GM12891 (cell line): Measurements from ENCODE around the gene ASIC5.

ENCODE experiments used
- DNase-seq: peaks from one replicate; pipeline ENCODE4 v3.0.0; 2011; ENCODE audit warnings: low spot score; ENCODE audit not compliant: insufficient read length
- FAIRE-seq: peaks from 2 replicates; lab custom pipeline; 2011; peaks lifted over from hg19 to GRCh38; lab: Jason Lieb, UNC
- PAX5 ChIP-seq: IDR thresholded peaks from 2 replicates; pipeline ENCODE4 v1.6.1; 2011; ENCODE audit warnings: low read length, moderate library complexity, mild to moderate bottlenecking; ENCODE audit not compliant: insufficient read depth, severe bottlenecking
- POLR2A ChIP-seq: IDR thresholded peaks from 2 replicates; pipeline ENCODE4 v1.6.1; 2011; ENCODE audit warnings: low read depth, low read length, control low read depth
- POLR2AphosphoS5 ChIP-seq: IDR thresholded peaks from 2 replicates; pipeline ENCODE4 v1.6.1; 2011; ENCODE audit warnings: low read depth, low read length, control low read depth
- POU2F2 ChIP-seq: IDR thresholded peaks from 2 replicates; pipeline ENCODE4 v1.6.1; 2011; ENCODE audit warnings: low read depth, mild to moderate bottlenecking, control low read depth, low read length, moderate library complexity
- SPI1 ChIP-seq: IDR thresholded peaks from 2 replicates; pipeline ENCODE4 v1.6.1; 2011; ENCODE audit warnings: low read depth, low read length, control low read depth
- TAF1 ChIP-seq: IDR thresholded peaks from 2 replicates; pipeline ENCODE4 v1.6.1; 2011; ENCODE audit warnings: low read depth, low read length, control low read depth

The ASIC5 gene

DNA sequence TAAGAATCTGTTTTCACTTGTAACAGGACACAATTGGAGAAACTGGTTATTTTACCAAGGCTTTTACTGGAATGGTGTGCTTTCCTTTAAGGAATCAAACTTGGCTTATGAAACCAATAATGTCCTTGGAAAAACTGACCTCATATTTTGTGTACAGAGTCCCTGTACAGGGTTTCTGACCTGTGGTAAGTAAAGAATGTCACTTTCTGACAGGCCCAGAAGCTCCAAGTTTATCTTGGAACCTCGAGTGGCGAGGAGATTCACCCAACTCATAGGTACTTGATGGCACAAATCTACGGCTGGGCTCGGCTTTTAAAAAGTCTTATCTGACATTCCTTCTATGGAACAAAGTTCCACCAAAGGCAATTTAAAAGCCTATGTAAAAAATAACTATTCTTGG is 17.0 kb downstream of the ASIC5 start:
- FAIRE-seq = no peak
- no peak for DNase-seq
- no peak for TF ChIP-seq SPI1
- TF ChIP-seq PAX5 = no peak
- no peak for TF ChIP-seq POLR2A
- TF ChIP-seq POLR2AphosphoS5 = no peak
- TF ChIP-seq POU2F2 = no peak
- TF ChIP-seq TAF1 = no peak

DNA sequence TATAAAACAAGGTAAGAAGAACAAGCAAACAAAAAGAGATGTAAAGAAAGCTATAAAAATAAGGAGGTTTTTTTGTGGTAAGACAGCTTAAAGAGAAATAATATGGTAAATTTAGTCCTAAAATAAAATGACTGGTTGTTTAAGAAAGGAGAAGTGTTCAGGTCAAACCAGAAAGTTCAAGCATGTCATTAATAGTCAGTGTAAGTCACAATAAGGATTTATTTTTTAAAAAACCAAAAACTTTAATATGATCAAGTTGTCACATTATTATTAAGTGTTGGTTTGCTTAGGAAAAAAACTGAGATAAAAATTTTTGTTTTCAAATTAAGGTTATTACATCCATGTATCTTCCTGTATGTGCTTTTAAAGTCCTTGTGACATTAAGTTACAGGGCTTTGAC is 19.1 kb downstream of the ASIC5 start:
- no peak for FAIRE-seq
- no peak for DNase-seq
- no peak for TF ChIP-seq POLR2AphosphoS5
- no peak for TF ChIP-seq POU2F2
- TF ChIP-seq POLR2A = no peak
- TF ChIP-seq TAF1 = no peak
- no peak for TF ChIP-seq SPI1
- no peak for TF ChIP-seq PAX5

DNA sequence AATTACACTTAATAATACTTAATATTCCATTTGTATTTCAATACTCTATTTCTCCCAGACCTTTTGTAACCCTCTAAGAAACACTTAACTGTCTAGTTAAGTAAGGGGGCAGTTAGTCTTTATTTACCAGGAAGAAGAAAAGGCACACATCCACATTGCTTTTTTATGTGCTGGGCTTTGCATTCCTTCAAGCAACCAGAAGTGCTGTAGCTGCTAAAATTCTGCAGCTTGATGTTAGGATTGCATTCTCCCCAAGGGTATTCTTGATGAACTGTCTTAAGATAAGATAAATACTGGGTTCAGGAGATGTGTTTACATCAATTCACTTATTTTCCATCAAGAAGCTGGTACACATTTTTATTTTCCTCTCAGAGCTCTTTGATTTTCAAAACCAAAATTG is 24.0 kb downstream of the ASIC5 start:
- DNase-seq = no peak
- FAIRE-seq = no peak
- no peak for TF ChIP-seq POLR2AphosphoS5
- no peak for TF ChIP-seq TAF1
- no peak for TF ChIP-seq PAX5

DNA sequence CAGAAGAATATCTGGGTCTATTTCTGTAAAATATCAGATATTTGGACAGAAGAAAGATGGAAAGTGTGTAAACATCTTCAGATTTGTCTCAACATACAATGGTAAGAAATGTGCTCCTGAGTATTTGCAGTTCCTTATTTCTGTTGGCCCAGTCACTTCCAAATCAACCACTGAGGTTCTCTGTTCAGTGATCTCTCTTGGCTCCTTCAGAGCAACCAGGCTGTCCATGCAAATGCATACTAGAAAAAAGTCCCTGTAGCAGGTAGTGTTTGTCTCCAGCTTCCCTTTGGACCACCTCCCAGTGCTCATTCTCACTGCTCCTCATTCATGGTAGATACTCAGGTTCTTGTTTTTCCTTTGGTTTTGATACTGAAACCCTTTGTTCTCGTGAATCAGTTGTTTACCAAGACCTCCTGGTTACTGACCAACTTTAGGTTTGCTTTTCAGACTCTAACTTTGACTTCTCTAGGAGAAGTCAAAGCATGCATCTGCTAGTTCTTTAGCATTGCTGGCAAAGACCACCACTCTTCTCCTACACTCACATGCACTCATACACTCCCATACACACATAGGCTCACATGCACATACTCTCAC is 28.8 kb downstream of the ASIC5 start:
- TF ChIP-seq POLR2AphosphoS5 (no peak), SPI1 (peak; percentile 40; the same call in 1 of the 2 replicates)
- DNase-seq (no peak), FAIRE-seq (no peak)

DNA sequence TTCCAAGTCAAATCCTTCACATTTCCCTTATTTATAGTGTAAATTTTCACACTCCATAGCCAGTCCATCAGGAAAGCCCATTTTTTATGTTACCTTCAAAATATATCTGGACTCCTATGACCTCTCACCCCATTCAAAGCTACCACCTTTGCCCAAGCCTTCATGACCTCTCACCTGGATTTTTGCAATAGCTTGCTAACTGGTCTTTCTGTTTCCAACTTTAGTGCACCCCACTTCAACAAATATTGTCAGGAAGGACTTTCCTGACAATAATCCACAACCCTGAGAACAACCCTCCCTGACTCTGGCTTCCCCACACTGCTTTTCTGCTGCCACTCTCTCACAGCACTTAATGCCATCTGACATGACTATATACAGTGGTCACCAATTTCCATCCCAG is 33.4 kb downstream of the ASIC5 start:
- FAIRE-seq (no peak), DNase-seq (no peak)
- TF ChIP-seq POLR2AphosphoS5 = no peak
- TF ChIP-seq SPI1 = no peak
- TF ChIP-seq POLR2A = no peak
- TF ChIP-seq PAX5 = no peak
- TF ChIP-seq POU2F2 = no peak
- TF ChIP-seq TAF1 = no peak

DNA sequence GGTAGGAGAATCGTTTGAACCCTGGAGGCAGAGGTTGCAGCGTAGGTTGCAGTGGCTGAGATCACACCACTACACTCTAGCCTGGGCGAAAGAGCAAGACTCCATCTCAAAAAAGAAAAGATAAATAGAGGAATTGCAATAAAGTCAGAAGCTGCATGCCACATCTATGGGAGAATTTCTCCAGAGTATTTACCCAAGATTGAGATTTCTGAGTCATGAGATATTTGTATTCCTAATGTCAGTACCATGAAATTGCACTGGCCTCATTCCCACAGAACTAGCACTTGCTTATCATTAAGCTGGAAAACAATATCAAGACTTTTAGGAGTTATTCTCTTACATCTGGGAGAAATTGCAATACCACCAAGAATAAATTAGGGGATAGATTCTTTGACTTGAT is 37.4 kb downstream of the ASIC5 start:
- TF ChIP-seq SPI1 (no peak), POLR2A (no peak), TAF1 (no peak), PAX5 (no peak), POLR2AphosphoS5 (no peak), POU2F2 (no peak)
- FAIRE-seq = no peak
- DNase-seq = no peak

DNA sequence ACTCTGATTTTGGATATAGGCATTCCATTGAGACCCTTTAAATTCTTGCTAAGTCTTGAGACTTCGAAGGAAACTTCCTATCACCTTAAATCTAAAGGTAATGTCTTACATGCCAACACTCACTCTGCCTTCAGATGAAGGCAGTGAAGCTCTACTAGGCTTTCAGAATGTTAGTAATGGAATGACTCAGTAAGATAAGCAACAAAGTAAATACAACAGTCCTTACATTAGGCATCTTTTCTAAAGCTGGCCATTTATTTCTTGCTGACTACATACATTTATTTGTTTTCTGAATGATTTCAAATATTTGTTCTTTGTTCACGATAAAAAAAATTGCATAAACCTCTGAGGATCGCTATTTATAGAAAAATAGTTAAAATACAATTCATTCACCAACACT is 43.5 kb downstream of the ASIC5 start:
- DNase-seq (no peak), FAIRE-seq (no peak)
- TF ChIP-seq TAF1 = no peak

DNA sequence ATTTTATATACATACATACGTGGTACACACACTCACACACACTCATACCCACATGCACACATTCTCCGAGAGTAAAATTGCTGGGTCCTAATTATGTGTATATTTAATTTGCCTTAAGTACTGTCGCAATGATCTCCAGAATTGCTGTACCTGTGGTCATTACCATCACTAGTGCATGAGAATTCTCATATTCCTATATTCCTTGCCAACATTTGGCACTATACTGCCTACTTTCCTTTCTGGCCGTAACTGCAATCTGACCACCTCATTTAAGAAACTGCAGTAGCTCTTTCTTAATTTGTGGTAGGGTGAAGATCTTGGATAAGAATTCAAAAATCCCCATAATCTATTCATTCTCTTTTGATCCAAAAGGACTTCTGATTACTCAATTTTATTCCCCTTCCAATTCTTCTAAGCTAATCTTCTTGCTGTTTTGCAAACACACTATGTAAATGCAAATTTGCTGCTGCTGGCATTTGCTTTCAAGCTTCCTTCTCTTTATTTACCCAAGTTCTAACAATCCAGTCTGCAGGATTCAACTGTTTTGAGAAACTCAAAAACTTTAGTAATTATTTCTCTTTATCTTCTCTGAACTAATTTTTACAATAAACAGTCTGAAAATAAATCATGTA is 45.1 kb downstream of the ASIC5 start:
- TF ChIP-seq POLR2A (no peak), TAF1 (no peak), SPI1 (no peak), POU2F2 (no peak), POLR2AphosphoS5 (no peak), PAX5 (no peak)
- DNase-seq (no peak), FAIRE-seq (no peak)

DNA sequence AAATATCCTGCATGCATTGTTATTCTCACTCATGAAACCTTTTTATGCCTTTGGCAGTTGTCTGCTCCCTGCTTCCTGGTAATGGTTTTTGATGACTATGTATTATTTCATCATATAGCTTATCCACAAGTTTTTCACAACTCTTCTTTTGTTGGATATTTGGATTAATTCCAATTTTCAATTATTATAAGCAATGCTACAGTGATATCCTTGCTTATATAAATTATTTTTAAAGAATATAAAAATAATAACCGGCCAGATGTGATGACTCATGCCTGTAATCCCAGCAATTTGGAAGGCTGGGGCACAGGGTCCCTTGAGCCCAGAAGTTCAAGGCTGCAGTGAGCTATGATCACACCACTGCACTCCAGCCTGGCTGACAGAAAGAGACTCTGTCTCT is 47.0 kb downstream of the ASIC5 start:
- FAIRE-seq = no peak
- TF ChIP-seq SPI1 (no peak), POLR2A (no peak), PAX5 (no peak), POU2F2 (no peak), TAF1 (no peak), POLR2AphosphoS5 (no peak)

DNA sequence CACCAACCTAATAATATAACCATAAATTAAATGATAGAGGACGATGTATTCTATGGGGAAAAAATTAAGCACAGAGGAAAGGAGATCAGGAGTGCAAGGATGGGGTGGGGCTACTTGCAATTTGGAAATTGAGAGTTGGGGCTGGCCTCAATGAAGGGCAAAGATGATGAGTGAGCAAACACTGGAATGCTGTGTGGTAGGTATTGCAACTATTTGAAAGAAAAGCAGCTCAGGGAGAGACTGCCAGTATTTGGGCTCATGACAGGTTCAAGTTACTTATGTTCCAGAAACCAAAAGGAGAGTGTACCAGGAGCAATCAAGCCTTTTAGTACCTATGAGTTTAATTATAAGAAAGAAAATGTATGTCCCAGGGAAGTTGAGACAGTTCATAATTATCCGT is 47.4 kb downstream of the ASIC5 start:
- FAIRE-seq = no peak
- TF ChIP-seq PAX5 (no peak), SPI1 (no peak), POLR2AphosphoS5 (no peak), TAF1 (no peak), POLR2A (no peak), POU2F2 (no peak)

More for the DNA sequence above, 47.0 kb downstream of the ASIC5 start:
- DNase-seq = no peak

DNA sequence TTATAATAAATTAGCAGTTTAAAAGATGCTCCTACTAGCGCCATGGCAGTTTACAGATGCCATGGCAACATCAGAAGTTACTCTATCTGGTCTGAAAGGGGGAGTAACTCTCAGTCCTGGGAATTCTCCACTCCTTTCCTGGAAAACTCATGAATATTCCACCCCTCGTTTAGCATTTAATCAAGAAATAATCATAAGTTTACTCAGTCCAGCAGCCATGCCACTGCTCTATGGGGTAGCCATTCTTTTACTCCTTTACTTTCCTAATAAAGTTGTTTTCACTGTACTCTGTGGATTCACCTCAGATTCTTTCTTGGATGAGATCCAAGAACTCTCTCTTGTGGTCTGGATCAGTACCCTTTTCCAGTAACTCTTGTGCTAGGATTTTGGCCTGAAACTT is 55.0 kb downstream of the ASIC5 start:
- no peak for TF ChIP-seq TAF1
- no peak for TF ChIP-seq PAX5
- no peak for TF ChIP-seq POLR2AphosphoS5
- no peak for TF ChIP-seq POLR2A
- no peak for TF ChIP-seq SPI1
- TF ChIP-seq POU2F2 = no peak
- FAIRE-seq = no peak
- DNase-seq = no peak

More for the DNA sequence above, 47.4 kb downstream of the ASIC5 start:
- DNase-seq = no peak

DNA sequence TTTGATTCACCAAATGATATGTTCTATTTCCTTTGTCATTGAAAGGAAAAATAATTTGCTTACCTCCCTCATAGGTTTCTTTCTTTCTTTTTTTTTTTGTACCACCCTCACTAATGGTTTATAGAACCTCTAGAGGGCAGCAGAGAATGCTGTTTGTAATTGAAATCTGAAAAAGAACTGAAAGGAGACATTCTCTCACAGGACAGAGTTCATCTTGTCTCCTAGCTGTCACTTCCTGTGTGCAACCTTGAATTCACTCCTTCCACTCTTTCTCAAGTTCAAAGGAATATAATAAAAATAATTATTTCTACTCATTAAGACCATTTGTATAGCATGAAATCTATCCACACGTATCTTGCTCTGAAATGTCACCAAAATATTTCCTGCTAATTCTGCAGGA is 56.2 kb downstream of the ASIC5 start:
- FAIRE-seq = no peak
- peak; percentile 9 for DNase-seq
- TF ChIP-seq POLR2AphosphoS5 (no peak), PAX5 (no peak), TAF1 (no peak), POLR2A (no peak), POU2F2 (no peak), SPI1 (no peak)
